Measurements from ENCODE around the gene EPOP.

- TF ChIP-seq CREB1 (CRISPR knock-in tag; IDR thresholded peaks at IDR 0.05; ENCODE audit: low read depth) (no peak), CTCF (conservative IDR thresholded peaks at IDR 0.05; ENCODE audit: low read depth in 2 of 2) (no peak), EZH2phosphoT487 (IDR thresholded peaks at IDR 0.05; ENCODE audit: unreplicated experiment) (no peak), POLR2AphosphoS5 (IDR thresholded peaks at IDR 0.05; ENCODE audit: low read depth) (no peak)
Observed at GRCh38 chr17:38711792-38712571, 37.2 kb upstream of the EPOP start.

Data from GM23338 (cell line).